ENCODE results near the gene TNRC6C.
A peak's percentile ranks its signal among the peaks of the same experiment; 100 is the strongest.
"Not testable (repeated sequence)": the region's sequence is repeated elsewhere in the genome, so short reads cannot be mapped to it uniquely, and the experiment has no call there.

The TNRC6C gene

GRCh38 chr17:78135858-78136500, 177.5 kb downstream of the TNRC6C start:
- DNase-seq (ENCODE audit: low read depth, low spot score), result no peak

- DNase-seq (ENCODE audit: low read depth, low spot score), result no peak
Observed at GRCh38 chr17:78137392-78138203, 179.1 kb downstream of the TNRC6C start.

- DNase-seq (ENCODE audit: low read depth, low spot score), result no peak
Observed at GRCh38 chr17:78138204-78139060, 179.9 kb downstream of the TNRC6C start.

- DNase-seq (ENCODE audit: low read depth, low spot score), result not testable (repeated sequence)
Observed at GRCh38 chr17:78139861-78140168, 181.3 kb downstream of the TNRC6C start.

GRCh38 chr17:78140169-78141051, 181.9 kb downstream of the TNRC6C start:
- DNase-seq (ENCODE audit: low read depth, low spot score), result peak; percentile 71

- DNase-seq (ENCODE audit: low read depth, low spot score), result no peak
Observed at GRCh38 chr17:78141437-78142118, 183.1 kb downstream of the TNRC6C start.

- DNase-seq (ENCODE audit: low read depth, low spot score), result peak; percentile 75
Observed at GRCh38 chr17:78142119-78142861, 183.8 kb downstream of the TNRC6C start.

- no peak for DNase-seq (ENCODE audit: low read depth, low spot score)
Observed at GRCh38 chr17:78143214-78144146, 185.0 kb downstream of the TNRC6C start.

GRCh38 chr17:78144147-78144719, 185.7 kb downstream of the TNRC6C start:
- DNase-seq (ENCODE audit: low read depth, low spot score), result peak; percentile 76

GRCh38 chr17:78144736-78145641, 186.5 kb downstream of the TNRC6C start:
- DNase-seq (ENCODE audit: low read depth, low spot score), result no peak

GRCh38 chr17:78146471-78146869, 188.0 kb downstream of the TNRC6C start:
- no peak for DNase-seq (ENCODE audit: low read depth, low spot score)

- DNase-seq (ENCODE audit: low read depth, low spot score), result no peak
Observed at GRCh38 chr17:78146881-78147280, 188.4 kb downstream of the TNRC6C start.

GRCh38 chr17:78147315-78147998, 189.0 kb downstream of the TNRC6C start:
- no peak for DNase-seq (ENCODE audit: low read depth, low spot score)

GRCh38 chr17:78148286-78149016, 189.9 kb downstream of the TNRC6C start:
- no peak for DNase-seq (ENCODE audit: low read depth, low spot score)

GRCh38 chr17:78151514-78152008, 193.1 kb downstream of the TNRC6C start:
- DNase-seq (ENCODE audit: low read depth, low spot score), result no peak
